GM19324 (cell line): ENCODE data around the gene RTF1.
"Not testable (repeated sequence)": the region's sequence is repeated elsewhere in the genome, so short reads cannot be mapped to it uniquely, and the experiment has no call there.

Experiments used
- ATAC-seq: cut with Tn5 transposase; IDR thresholded peaks from one replicate; pipeline ENCODE4 v1.9.1; 2021; ENCODE audit warnings: mild to moderate bottlenecking, moderate library complexity; ENCODE audit not compliant: unreplicated experiment, low FRiP score

The RTF1 gene

GRCh38 chr15:41416742-41417417, at the start of gene RTF1:
RTF1 (plus strand) TSS chr15:41417095; CDS start chr15:41417116, 21 bp downstream.
- ATAC-seq = peak; percentile 86

- no peak for ATAC-seq
Observed at GRCh38 chr15:41367418-41367817, 49.5 kb upstream of the RTF1 start.

DNA sequence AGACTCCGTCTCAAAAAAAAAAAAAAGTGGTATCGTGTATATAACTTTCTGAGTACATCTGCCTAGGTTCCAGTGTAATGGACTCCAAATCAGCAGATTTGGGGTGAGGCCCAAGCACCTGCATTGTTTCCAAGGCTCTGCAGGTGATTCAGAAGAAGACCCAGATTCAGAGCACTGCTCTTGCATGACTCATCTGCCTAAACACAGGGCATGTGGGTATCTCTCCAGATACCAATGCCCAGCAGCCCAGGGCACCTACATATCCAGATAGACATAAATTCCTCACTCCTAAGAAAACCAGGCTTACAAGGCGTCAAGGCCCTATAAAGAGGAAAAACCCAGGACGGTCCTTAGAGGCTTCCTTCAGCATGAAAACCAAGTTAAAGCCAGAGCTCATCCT, 38.9 kb upstream of the RTF1 start:
- ATAC-seq = no peak

DNA sequence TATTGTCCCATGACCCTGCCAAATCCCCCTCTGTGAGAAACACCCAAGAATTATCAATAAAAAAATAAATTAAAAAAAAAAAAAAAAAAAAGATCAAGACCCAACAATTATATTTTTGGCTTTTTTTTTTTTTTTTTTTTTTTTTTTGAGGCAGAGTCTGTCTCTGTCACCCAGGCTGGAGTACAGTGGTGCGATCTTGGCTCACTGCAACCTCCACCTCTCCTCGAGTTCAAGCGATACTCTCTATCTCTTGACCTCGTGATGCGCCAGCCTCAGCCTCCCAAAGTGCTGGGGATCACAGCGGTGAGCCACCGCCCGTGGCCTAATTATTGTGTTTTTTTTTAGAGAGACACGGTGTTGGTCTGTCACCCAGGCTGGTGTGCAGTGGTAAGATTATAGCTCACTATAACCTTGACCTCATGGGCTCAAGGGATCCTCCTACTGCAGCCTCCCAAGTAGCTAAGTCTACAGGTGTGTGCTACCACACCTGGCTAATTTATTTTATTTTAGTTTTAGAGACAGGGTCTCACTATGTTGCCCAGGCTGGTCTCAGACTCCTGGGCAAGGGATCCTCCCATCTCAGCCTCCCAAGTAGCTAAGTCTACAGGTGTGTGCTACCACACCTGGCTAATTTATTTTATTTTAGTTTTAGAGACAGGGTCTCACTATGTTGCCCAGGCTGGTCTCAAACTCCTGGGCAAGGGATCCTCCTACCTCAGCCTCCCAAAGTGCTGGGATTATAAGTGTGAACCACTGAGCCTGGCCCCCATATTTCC, 32.7 kb upstream of the RTF1 start:
- ATAC-seq = not testable (repeated sequence)

DNA sequence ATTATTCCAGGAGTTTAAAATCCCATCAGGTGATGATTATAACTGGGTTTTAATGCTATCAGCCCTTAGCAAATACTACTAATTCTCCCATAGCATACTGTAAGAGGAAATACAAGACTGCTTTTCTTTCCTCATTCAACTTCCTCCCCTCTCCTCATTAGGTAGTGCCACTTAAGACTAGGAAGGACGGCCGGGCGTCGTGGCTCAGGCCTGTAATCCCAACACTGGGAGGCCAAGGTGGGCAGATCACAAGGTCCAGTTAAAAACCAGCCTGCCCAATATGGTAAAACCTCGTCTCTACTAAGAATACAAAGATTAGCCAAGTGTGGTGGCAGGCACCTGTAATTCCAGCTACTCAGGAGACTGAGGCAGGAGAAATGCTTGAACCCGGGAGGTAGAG, 29.2 kb upstream of the RTF1 start:
- no peak for ATAC-seq

- no peak for ATAC-seq
Observed at GRCh38 chr15:41392659-41393058, 24.2 kb upstream of the RTF1 start.

- ATAC-seq = no peak
Observed at GRCh38 chr15:41394924-41395323, 22.0 kb upstream of the RTF1 start.

DNA sequence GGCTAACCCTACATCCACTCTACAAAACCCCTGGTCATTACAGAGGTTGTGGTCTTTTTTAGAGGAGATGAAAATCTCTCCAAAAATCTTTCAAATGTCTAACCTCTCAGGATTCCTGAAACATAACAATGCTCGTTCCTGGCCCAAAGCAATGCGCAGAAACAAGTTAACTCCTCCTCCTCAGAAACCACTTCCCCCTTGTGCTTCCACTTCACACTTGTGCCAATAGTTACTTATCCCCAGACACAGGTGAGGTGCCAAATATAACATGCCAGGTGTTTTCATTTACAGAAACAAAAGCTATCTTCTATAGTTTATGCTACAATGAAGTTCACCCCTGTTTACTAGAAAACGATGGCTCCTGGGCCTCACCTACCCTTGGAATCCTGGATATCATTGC, 20.8 kb upstream of the RTF1 start:
- ATAC-seq = no peak

DNA sequence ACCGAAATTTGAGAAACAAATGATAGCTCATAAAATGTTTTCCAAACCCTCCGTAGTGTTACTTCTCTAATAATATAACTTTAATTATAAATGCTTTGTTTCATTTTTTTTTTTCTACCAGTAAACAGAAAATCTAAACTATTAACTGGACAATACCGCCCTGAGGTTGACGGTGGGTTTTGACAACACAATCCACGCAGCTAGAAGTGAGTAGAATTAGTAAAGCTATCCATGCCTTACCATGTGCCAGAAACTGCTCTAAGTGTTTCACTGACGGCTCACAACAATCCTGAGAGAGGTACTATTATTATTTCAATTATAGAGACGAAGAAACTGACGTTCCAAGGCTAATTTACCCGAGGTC, 15.0 kb upstream of the RTF1 start:
- ATAC-seq = peak; percentile 16

- no peak for ATAC-seq
Observed at GRCh38 chr15:41407341-41407740, 9.6 kb upstream of the RTF1 start.

DNA sequence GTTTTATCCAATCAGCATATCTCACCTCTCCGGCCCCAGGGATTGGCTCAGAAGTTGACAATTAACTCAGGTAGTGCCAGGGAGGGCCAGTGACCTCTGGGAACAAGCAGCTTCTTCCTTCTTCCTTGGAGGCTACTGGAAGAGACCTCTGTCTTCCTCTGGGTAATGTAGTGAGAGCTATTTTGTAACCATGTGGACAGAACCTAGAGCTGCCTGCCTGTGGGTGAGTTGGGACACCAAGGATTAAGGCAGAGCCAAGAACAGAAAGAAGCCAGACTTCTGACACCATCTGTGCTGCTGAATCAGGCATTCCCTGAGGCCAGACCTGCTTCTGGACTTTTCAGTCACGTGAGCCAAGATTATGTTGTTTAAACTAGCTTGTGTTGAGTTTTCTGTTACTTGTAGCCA, 8.7 kb upstream of the RTF1 start:
- ATAC-seq = no peak

DNA sequence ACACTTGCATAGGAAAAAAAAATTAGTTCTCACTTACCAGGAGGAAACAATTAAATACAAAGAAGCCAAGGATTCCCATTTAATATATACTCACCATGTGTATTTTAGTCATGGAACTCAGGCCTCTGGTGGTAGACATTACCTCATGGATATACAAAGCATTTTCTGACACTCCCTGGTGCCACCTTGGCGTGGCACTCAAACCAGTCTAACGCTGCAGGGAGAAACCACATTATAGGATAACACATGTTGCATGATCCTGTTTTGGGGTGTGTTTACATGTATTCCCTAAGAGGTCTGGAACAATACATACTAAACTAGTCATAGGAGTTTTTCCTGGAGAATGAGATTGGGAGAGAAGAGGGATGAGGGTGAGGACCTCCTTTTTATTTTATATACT, 5.9 kb upstream of the RTF1 start:
- no peak for ATAC-seq

DNA sequence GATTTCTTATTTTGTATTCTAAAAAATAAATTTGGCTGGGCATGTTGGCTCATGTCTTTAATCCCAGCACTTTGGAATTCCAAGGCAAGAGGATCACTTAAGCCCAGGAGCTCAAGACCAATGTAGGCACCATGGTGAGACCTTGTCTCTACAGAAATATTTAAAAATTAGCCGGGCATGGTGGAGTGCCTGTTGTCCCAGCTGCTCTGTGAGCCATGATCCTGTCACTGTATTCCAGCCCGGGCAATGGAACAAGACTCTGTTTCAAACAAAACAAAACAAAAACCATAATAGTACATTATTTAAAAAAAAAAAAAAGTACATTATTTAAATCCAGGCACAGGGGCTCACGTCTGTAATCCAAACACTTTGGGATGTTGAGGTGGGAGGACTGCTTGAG, 5.5 kb upstream of the RTF1 start:
- ATAC-seq = no peak

GRCh38 chr15:41416128-41416741, 660 bp upstream of the RTF1 start:
- ATAC-seq = peak; percentile 1

DNA sequence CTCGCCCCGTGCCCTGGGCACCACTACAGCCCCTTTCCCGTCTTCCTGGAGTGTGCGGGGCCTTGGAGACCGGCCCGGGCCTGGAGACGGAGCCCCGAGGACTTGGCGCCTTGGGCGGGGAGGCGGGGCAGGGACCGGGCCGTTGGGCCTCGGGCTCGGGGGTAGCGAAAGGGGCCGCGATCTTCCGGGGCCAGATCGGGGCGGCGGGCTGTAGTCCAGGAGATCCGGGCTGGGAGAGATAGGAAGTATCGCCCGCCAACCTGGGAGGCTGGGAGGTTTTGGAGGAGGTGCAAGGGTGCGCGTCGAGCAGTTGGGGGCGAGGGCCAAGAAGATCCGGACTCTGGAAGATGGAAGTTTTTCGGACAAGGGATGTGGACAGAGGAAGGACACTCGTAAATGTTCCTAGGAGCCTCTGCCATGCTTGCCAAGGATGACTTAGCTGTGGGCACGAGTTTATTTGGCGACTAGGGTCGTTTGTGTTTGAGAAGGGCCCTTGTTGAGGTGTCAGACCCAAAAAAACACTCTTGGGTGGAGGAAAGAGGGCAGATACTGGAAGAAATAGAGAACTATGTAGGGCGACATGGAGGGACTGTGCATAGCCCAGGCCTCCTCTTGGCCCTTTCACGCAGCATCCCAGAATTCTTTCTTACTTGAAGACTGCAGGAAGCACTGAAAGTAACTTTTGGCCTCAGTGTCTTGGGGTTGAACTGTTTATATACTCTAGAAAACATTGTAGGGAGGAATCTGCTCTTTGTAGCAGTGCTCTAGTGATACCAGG, 712 bp downstream of the RTF1 start:
- peak; percentile 49 for ATAC-seq

GRCh38 chr15:41423979-41424659, 7.2 kb downstream of the RTF1 start:
- ATAC-seq = peak; percentile 68

- ATAC-seq = no peak
Observed at GRCh38 chr15:41424809-41425208, 7.9 kb downstream of the RTF1 start.

GRCh38 chr15:41425907-41426306, 9.0 kb downstream of the RTF1 start:
- not testable (repeated sequence) for ATAC-seq

DNA sequence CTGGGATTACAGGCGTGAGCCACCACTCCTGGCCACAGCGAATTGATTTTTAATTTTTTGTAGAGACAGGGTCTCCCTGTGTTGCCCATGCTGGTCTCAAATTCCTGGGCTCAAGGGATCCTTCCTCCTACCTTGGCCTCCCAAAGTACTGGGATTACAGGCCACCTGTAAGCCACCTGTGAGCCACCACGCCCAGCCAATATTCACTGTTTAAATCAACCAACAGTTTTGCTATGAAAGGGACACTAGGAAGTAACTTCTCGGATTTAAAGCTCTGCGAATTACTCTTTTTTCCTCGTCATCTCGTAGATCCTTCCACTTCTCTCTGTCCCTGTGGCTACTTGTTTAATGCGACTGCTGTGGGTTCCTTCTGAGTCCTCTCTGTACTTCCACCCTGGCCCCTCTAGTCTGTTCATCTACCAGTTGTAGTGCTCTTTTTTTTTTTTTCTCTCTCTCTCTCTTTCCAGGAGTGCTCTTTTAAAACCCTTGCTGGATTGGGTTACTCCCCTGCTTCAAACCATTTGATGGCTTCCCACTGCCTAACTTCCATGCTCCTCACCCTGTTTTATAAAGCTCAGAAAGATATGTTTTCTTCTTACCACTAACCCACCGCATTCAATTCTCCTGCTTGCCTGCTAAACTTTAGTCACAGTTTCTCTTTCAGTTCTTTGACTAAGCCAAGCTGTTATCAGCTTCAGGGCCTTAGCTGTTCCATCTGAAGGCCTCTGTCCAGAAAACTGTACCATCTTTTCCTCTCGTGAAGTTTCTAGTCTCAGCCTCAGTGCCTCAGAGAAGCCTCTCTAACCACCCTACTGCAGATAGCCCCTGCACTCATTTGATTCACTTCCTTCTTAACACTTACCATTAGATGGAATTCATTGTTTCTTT, 12.4 kb downstream of the RTF1 start:
- ATAC-seq = no peak
